Upper lobe of left lung (tissue), 6 donors: Measurements from ENCODE around the gene FOXE1. TPM values are rescaled to one million over a fixed set of nuclear protein-coding genes. Genes with fewer than 3 reads are reported as not detected.

Source experiments
- ATAC-seq, 2 donors: fragments of 200-7000 bp; cut with Tn5 transposase; one replicate each; pipeline ENCODE4 v1.9.1; 2022; ENCODE audit warnings: mild to moderate bottlenecking in 2 of 2, moderate library complexity in 2 of 2; ENCODE audit not compliant: low FRiP score in 2 of 2
- DNase-seq, 2 donors: peaks; one replicate each; pipeline ENCODE4 v3.0.0-alpha.2; 2019 to 2020
- H3K27ac ChIP-seq, 4 donors: fragments of 200-600 bp; sonication (generic); one replicate each; pipeline ENCODE4 v1.5.1; 2016 to 2019
- H3K27me3 ChIP-seq, 4 donors: fragments of 200-600 bp; sonication (generic); one replicate each; pipeline ENCODE4 v1.5.1; 2017 to 2019
- H3K36me3 ChIP-seq, 4 donors: fragments of 200-600 bp; sonication (generic); one replicate each; pipeline ENCODE4 v1.5.1; 2016 to 2019
- H3K4me1 ChIP-seq, 4 donors: fragments of 200-600 bp; sonication (generic); one replicate each; pipeline ENCODE4 v1.5.1; 2018 to 2019
- H3K4me3 ChIP-seq, 4 donors: fragments of 200-600 bp; sonication (generic); one replicate each; pipeline ENCODE4 v1.5.1; 2017 to 2019; ENCODE audit warnings: mild to moderate bottlenecking in 2 of 4, moderate library complexity in 1 of 4
- H3K9me3 ChIP-seq, 4 donors: fragments of 200-600 bp; sonication (generic); one replicate each; pipeline ENCODE4 v1.5.1; 2018 to 2019
- CTCF ChIP-seq, 6 experiments: fragments of 450-650 bp in 4 of 6; fragments of 200-600 bp in 2 of 6; sonication (generic) in 2 of 6; IDR thresholded peaks; one replicate each; pipeline ENCODE4 v1.5.1; 2016 to 2019; ENCODE audit warnings: antibody characterized with exemption in 6 of 6
- EP300 ChIP-seq, 4 donors: sonication (generic); formaldehyde crosslinking; IDR thresholded peaks; one replicate each; pipeline ENCODE4 v1.5.1; 2017; ENCODE audit warnings: antibody characterized with exemption in 4 of 4, control low read depth in 2 of 4
- POLR2A ChIP-seq, 4 donors: fragments of 450-650 bp; IDR thresholded peaks; one replicate each; pipeline ENCODE4 v1.5.1; 2016 to 2017; ENCODE audit warnings: antibody characterized with exemption in 4 of 4, mild to moderate bottlenecking in 2 of 4
- POLR2AphosphoS5 ChIP-seq, 2 donors: sonication (generic); formaldehyde crosslinking; IDR thresholded peaks; one replicate each; pipeline ENCODE4 v1.5.1; 2017; ENCODE audit warnings: antibody characterized with exemption in 2 of 2
- WGBS, 2 donors: methylation state at CpG; one replicate each; pipeline ENCODE4 v1.1.5; 2017 to 2018; 5-methylcytosine and 5-hydroxymethylcytosine counted together
- total RNA-seq, 6 donors: library from RNA; depleted of rRNA in 4 of 6; stranded (reverse); fragments of >200 nt in 4 of 6; gene quantifications; one replicate each; pipeline versions ENCODE4 v1.1.0 to v1.2.1, GENCODE V29; 2016 to 2021
- donor health status: DM: no; HTN: no; CAD: no; lungs with moderate emphysema.
- donor health status: DM: no; HTN: yes; CAD: no; lungs with severe emphysema.

Gene FOXE1
- total RNA-seq, 6 donors from 2014 or later: 1.8 TPM; not detected in 5

DNA sequence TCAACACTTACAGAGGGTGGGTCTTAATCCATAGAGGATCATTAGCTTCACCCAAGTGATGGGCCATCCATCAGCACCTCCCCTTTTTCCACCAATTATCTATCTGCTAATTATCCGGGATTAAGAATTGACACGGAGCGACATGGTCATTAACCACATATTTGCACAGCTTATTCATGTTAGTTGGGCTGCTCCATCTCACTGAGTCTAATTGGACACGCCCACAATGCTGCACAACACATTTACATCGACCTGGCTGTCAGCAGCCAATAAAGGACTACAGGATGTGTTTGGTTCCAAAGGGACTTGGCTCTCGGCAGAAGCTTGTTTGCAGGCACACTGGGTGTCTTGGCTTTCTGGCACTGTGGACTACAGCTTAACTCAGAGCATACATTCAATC lies 21.6 kb downstream of the FOXE1 start:
- no peak for ATAC-seq
- H3K27ac ChIP-seq: no peak overlapping the region
- DNase-seq: no peak

GRCh38 chr9:97875111-97875510 lies 22.1 kb downstream of the FOXE1 start:
- H3K9me3 ChIP-seq: no peaks in the 10 kb centered on the region
- WGBS, 2 donors: 88 to 93% methylated on average over 4 to 5 of the region's 5 CpGs
- H3K27ac ChIP-seq: no peak overlapping the region
- no peaks in the 10 kb centered on the region for H3K36me3 ChIP-seq
- ATAC-seq (no peak), DNase-seq (no peak)
- H3K4me3 ChIP-seq: no peak overlapping the region
- TF ChIP-seq POLR2A (IDR thresholded peaks at IDR 0.05) (no peak), EP300 (IDR thresholded peaks at IDR 0.05) (no peak)
- no peaks in the 10 kb centered on the region for H3K27me3 ChIP-seq
- H3K4me1 ChIP-seq: no peaks in the 10 kb centered on the region

More for the DNA sequence above, 21.6 kb downstream of the FOXE1 start:
- TF ChIP-seq POLR2A (IDR thresholded peaks at IDR 0.05) (no peak), CTCF (IDR thresholded peaks at IDR 0.05) (no peak), POLR2AphosphoS5 (IDR thresholded peaks at IDR 0.05) (no peak), EP300 (IDR thresholded peaks at IDR 0.05) (no peak)
- Histone ChIP-seq H3K4me3 (no peak overlapping the region), H3K27me3 (no peaks in the 10 kb centered on the region), H3K36me3 (no peaks in the 10 kb centered on the region), H3K9me3 (no peaks in the 10 kb centered on the region), H3K4me1 (no peaks in the 10 kb centered on the region)
- 75 to 89% methylated on average over 5 to 6 of the region's 6 CpGs for WGBS, 2 donors

- no peak for DNase-seq
- TF ChIP-seq POLR2AphosphoS5 (IDR thresholded peaks at IDR 0.05) (no peak), EP300 (IDR thresholded peaks at IDR 0.05) (no peak), CTCF (IDR thresholded peaks at IDR 0.05) (no peak), POLR2A (IDR thresholded peaks at IDR 0.05) (no peak)
- H3K4me1 ChIP-seq: no peaks in the 10 kb centered on the region
- ATAC-seq: no peak
- H3K27ac ChIP-seq: no peak overlapping the region
- no peaks in the 10 kb centered on the region for H3K36me3 ChIP-seq
- H3K9me3 ChIP-seq: no peaks in the 10 kb centered on the region
- H3K27me3 ChIP-seq: no peaks in the 10 kb centered on the region
- 86 to 91% methylated on average over 3 of the region's 3 CpGs for WGBS, 2 donors
- no peak overlapping the region for H3K4me3 ChIP-seq
Measured at GRCh38 chr9:97876061-97876460, 23.0 kb downstream of the FOXE1 start.

DNA sequence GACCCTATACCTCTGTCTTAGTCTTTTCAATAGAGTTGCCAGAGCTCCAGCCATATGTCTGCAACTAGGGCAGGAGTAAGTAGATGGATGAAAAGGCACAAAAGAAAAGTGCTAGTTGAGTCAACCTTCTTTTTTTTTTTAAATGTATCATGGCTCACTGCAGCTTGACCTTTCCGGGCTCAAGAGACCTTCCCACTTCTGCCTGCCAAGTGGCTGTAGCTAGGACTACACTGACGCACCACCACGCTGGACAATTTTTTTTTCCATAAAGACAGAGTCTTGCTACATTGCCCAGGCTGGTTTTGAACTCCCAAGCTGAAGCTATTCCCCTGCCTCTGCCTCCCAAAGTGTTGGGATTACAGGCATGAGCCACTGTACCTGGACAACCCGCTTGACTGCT lies 27.3 kb downstream of the FOXE1 start:
- no peak overlapping the region for H3K27ac ChIP-seq
- H3K4me1 ChIP-seq: no peaks in the 10 kb centered on the region
- ATAC-seq (no peak), DNase-seq (no peak)
- TF ChIP-seq EP300 (IDR thresholded peaks at IDR 0.05) (no peak), POLR2A (IDR thresholded peaks at IDR 0.05) (no peak), CTCF (IDR thresholded peaks at IDR 0.05) (no peak), POLR2AphosphoS5 (IDR thresholded peaks at IDR 0.05) (no peak)
- H3K27me3 ChIP-seq: no peaks in the 10 kb centered on the region
- H3K4me3 ChIP-seq: no peak overlapping the region
- H3K36me3 ChIP-seq: no peaks in the 10 kb centered on the region
- no peaks in the 10 kb centered on the region for H3K9me3 ChIP-seq
- 73 to 81% methylated on average over 4 of the region's 4 CpGs for WGBS, 2 donors

DNA sequence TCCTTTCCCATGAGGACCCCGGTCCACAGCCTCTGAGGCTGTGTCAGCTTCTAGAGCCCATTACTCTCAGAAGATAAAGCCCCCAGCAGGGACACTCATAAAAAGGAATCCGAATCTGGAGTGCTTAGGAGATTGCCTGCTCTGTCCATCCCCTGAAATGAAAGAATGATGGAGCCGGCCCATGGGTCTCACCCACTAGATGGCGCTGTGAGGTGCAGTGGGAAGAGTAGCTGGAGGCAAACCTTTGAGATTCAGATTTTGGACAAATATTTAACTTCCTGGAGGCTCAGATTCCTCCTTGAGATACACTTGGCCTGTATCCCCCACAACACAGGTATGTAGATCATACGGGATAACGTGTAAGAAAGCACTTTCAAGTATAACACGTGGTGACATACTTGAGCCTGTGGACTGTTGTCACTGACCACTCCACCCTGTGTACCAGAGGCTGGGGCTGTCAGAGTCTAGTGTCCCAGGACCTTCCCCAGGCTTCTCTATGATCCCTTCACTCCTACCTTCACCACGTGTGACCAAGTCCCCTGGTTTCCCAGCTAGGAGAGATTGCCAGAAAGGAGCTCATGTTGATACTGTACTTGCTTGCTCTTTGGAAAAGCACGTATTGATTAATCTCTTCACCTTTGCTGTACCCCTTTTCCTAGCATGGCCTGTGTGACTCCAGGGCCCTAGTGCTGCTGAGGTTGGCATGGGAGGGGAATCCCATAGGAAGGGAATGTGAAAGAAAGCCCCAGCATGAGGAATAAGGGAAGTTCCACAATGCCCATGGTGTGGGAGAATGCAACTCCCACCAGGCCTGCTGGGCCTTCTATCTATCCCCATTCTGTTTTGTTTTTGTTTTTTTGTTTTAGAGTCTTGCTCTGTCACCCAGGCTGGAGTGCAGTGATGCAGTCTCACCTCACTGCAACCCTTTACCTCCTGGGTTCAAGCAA lies 37.2 kb downstream of the FOXE1 start:
- H3K9me3 ChIP-seq: no peaks in the 10 kb centered on the region
- ATAC-seq (peak; percentile 50 to 71), DNase-seq (peak in 1 of 2 donors; percentile 49)
- no peak overlapping the region for H3K27ac ChIP-seq
- H3K36me3 ChIP-seq: no peaks in the 10 kb centered on the region
- peak; percentile 28 to 59 (median 44) for TF ChIP-seq CTCF (IDR thresholded peaks at IDR 0.05)
- no peak for TF ChIP-seq EP300 (IDR thresholded peaks at IDR 0.05)
- H3K27me3 ChIP-seq: no peaks in the 10 kb centered on the region
- no peak overlapping the region for H3K4me3 ChIP-seq
- no peaks in the 10 kb centered on the region for H3K4me1 ChIP-seq
- WGBS, 2 donors: 40 to 52% methylated on average over 9 of the region's 9 CpGs
